GM06990 (cell line): Measurements from ENCODE around the gene ARHGAP24.

Experiments
- DNase-seq: peaks from one replicate; pipeline ENCODE4 v3.0.0-alpha.2; 2011; ENCODE audit not compliant: insufficient read length; ENCODE audit errors: extremely low read depth
- H3K27me3 ChIP-seq: replicated peaks from 2 replicates; pipeline ENCODE4 v1.6.0; 2011; ENCODE audit warnings: low read length; ENCODE audit not compliant: control insufficient read depth, insufficient read depth
- H3K36me3 ChIP-seq: 2 replicates; pipeline ENCODE4 v1.5.1; 2011; ENCODE audit warnings: low read length; ENCODE audit not compliant: control insufficient read depth, insufficient read depth
- H3K4me3 ChIP-seq: replicated peaks from 2 replicates; pipeline ENCODE4 v1.5.1; 2011; ENCODE audit warnings: low read depth, mild to moderate bottlenecking, control low read depth, low read length
- TF ChIP-seq, protein P1 (sequence below): IDR thresholded peaks from 2 replicates; pipeline ENCODE4 v1.5.1; 2011; ENCODE audit warnings: low read length, control low read depth, mild to moderate bottlenecking, inconsistent platforms; ENCODE audit not compliant: insufficient read depth, poor library complexity, severe bottlenecking

Gene ARHGAP24

DNA sequence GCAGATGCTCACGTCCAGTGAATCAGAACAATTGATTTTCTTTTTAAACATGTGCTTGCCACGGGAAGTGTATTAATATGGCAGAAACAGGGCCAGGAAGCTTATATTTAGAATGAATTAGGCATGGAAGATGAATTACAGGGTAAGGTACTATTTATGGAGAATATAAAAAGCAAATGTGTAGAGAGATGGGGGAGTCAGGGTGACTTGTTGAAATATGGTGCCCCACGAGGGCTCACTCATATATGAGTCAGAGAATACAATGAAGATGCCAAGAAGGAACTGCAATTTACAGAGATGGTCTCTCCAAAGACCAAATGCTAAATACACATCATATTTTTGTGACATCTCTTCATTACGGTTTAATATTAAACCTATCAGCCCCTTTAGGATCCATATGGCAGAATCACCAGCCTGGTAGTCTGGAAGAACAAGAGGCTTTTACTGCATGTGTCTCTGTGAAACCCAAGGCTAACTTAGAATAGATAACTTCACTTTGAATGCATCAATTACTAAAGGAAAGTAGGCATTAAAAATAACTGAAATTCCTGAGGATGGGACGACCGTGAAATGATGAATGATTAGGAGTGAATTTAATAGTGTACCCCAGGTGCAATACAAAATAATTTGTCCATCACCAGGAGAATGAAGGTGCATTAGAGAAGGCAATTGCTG, 385.3 kb downstream of the ARHGAP24 start:
- DNase-seq = no peak
- Histone ChIP-seq H3K4me3 (no peak overlapping the region), H3K27me3 (no peaks in the 10 kb centered on the region), H3K36me3 (no peaks in the 10 kb centered on the region)
- TF ChIP-seq, protein P1, sequence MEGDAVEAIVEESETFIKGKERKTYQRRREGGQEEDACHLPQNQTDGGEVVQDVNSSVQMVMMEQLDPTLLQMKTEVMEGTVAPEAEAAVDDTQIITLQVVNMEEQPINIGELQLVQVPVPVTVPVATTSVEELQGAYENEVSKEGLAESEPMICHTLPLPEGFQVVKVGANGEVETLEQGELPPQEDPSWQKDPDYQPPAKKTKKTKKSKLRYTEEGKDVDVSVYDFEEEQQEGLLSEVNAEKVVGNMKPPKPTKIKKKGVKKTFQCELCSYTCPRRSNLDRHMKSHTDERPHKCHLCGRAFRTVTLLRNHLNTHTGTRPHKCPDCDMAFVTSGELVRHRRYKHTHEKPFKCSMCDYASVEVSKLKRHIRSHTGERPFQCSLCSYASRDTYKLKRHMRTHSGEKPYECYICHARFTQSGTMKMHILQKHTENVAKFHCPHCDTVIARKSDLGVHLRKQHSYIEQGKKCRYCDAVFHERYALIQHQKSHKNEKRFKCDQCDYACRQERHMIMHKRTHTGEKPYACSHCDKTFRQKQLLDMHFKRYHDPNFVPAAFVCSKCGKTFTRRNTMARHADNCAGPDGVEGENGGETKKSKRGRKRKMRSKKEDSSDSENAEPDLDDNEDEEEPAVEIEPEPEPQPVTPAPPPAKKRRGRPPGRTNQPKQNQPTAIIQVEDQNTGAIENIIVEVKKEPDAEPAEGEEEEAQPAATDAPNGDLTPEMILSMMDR = no peak

DNA sequence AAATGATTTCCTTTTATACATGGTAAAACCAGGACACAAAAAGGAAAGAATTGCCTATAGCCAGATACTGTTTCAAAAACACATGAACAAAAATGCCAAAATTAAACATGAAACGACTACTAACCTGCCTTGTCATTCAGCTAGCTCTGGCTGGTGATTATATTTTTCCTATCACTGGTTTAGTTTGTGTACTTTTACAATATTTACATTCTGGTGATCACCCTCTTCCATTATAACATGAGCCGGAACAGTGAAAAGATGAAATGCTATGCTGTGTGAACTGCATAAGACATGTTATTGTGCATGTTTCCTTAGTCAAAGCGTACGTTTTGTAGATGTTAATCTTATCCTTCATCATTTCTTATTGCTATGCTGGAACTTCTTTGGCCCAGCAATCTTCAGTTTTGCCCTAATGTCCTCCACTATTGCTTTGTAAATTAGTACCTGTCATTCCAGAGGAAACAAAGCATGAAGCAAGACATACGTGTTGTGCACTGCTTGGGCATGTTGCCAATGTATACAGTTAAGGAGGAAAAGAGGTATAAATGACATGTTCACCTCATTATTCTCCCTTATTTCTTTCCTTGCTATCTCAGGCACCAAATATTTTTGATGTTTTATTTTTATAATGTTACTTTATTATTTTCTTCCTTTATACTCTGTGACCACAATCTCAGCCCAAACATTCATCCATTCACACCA, 386.3 kb downstream of the ARHGAP24 start:
- TF ChIP-seq, protein P1 = no peak
- DNase-seq = no peak
- no peaks in the 10 kb centered on the region for H3K36me3 ChIP-seq
- H3K27me3 ChIP-seq = no peaks in the 10 kb centered on the region
- no peak overlapping the region for H3K4me3 ChIP-seq

DNA sequence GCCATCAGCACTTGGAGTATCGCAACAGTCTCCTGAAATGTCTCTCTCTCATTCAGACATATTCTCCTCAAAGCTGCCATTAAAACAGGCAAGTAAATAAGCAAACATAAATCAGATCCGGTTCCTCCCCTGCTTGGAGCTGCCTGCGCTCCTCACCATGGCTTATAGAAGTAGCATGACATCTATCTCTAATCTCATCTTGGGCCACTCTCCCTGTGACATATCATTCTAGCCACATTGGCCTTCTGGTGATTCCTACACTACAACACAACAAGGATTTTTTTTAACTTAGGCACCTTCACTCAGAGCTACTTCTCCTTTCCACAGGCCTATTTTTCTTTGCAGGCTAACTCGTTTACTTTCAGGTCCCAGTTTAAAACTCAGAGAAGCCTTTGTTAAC, 387.9 kb downstream of the ARHGAP24 start:
- DNase-seq = no peak
- no peaks in the 10 kb centered on the region for H3K27me3 ChIP-seq
- TF ChIP-seq, protein P1 = no peak
- H3K36me3 ChIP-seq = no peaks in the 10 kb centered on the region
- H3K4me3 ChIP-seq = no peak overlapping the region

DNA sequence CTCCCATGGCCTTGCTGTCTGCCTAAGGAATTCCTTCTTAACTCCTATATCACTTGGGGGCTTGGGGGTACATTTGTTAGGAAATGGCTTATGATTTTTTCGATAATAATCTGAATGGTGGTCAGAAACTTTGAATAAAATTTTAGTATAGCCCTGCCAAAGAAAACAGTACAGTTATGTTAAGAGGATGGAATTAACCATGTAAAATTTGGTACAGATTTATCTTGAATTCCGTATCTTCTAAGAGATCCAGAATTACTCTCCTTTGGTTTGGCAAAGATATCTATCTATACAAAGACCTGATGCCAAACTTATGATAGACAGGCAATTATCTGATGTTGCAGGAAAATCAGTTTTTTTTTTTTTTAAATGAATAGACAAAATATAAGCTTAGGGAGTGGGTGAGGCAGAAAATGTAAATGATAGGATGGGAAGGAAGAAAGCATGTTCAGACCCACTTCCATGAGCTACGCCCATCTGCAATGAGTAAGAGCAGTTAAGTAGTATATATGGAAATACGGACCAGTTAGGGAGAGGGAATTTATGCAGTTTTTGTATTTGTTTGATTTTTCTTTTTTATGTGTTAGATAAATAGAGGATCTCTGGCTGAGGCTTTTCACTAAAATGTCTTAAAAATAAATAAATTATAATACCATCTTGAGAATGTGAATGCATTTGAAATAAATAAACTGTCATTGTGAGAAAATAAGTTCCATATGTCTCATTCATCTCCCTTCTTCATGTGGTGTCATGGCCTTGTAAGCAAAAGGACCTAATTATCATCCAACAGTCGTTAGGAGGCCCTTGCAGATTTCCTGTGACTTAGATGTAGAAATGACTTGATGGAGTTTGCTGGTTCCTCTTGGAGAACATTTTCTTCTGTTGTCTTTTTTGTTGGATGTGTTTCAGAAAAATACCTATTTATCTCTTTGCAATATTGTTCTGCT, 389.6 kb downstream of the ARHGAP24 start:
- no peak overlapping the region for H3K4me3 ChIP-seq
- no peaks in the 10 kb centered on the region for H3K36me3 ChIP-seq
- no peak for DNase-seq
- no peaks in the 10 kb centered on the region for H3K27me3 ChIP-seq
- TF ChIP-seq, protein P1 = no peak

DNA sequence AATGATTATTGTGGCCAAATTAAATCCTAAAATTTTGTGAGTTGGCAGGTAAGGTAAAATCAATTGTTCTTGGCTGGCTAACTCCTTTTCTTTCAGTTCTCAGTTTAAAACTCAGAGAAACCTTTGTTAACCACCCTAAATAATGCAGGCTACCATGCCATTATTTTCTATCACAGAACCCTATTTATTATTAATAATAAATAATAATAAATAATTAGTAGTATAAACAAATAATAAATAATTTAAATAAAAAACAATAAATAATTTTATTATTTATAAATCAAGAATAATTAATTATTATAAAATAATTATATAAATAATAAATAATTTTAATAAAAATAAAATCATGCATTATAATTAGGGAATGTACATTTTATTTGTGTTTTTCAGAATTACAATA, 390.3 kb downstream of the ARHGAP24 start:
- Histone ChIP-seq H3K4me3 (no peak overlapping the region), H3K27me3 (no peaks in the 10 kb centered on the region), H3K36me3 (no peaks in the 10 kb centered on the region)
- TF ChIP-seq, protein P1 = no peak
- no peak for DNase-seq
